ENCODE measurements around the gene CDK10. TPM values are rescaled to one million over a fixed set of nuclear protein-coding genes. Genes with fewer than 3 reads are reported as not detected.

Gene CDK10
- total and polyA plus RNA-seq, 9 of the 15 experiments (the other 6 are each of a cell fraction or from before 2014, with no cell fraction given) = 2.0 to 85.1 (median 40.1) TPM

- no peak for FAIRE-seq
- Histone ChIP-seq H3K27me3 (ENCODE audit: control insufficient read depth in 2 of 2, insufficient read depth in 2 of 2, low read length in 2 of 2) (no peaks in the 10 kb centered on the region), H2AFZ (ENCODE audit: low read depth, low read length) (no peak overlapping the region), H3K36me3 (ENCODE audit: control insufficient read depth, insufficient read depth, low read length) (peaks cover 3% of the 10 kb centered on the region; the same call in 1 of the 3 replicates), H3K9me1 (ENCODE audit: control insufficient read depth, insufficient read depth, low read length) (no peaks in the 10 kb centered on the region), H3K4me1 (replicated peaks in 1 of 2; ENCODE audit: control insufficient read depth in 2 of 2, insufficient read depth in 2 of 2, low read length in 2 of 2) (peaks cover 18 to 74% of the 10 kb centered on the region in 2 experiments; a peak in 4 of 5 replicates), H3K4me3 (no peak overlapping the region), H3K9ac (ENCODE audit: insufficient read depth in 1 of 2, low read depth in 2 of 2, low read length in 2 of 2) (peak overlapping the region in 1 of 2 experiments; percentile 85; a peak in 2 of 4 replicates), H3K27ac (ENCODE audit: extremely low read depth, low read depth, low read length) (no peak overlapping the region), H4K20me1 (replicated peaks; ENCODE audit: control insufficient read depth, insufficient read depth, low read length) (no peaks in the 10 kb centered on the region), H3K4me2 (ENCODE audit: insufficient read depth, low read length) (no peak overlapping the region), H3K9me3 (replicated peaks; ENCODE audit: control insufficient read depth, insufficient read depth, low read depth, low read length) (no peaks in the 10 kb centered on the region), H3K79me2 (ENCODE audit: control insufficient read depth, insufficient read depth, low read length) (peaks cover 11% of the 10 kb centered on the region)
- ChIA-PET CTCF (ENCODE audit: low intra/inter-chr PET ratio) (no interaction called here), POLR2A (interaction anchor here (1.0 to 4.5 kb wide), 3 partner anchors 10 to 153 kb away, joined by 4 to 45 read pairs (median 7); partner anchors contain the start of genes CDK10 and VPS9D1)
- intact Hi-C loops (cut with micrococcal nuclease) (loop anchor here (5.0 kb wide), 1 partner anchor 45 kb away; no protein-coding TSS in a partner anchor), in situ Hi-C loops (cut with MboI) (no loop called here)
- WGBS (ENCODE audit: insufficient coverage, low coverage, missing lambda C conversion rate) = 68% methylated on average over 9 of the region's 9 CpGs
- no TSS peak for BruUV-seq (replicated peaks)
- DNase-seq (ENCODE audit: extremely low read depth in 1 of 4, low spot score in 3 of 4) = no peak
- no peak for ATAC-seq
- TF ChIP-seq NRF1 (conservative IDR thresholded peaks at IDR 0.05 in 1 of 2, IDR thresholded peaks at IDR 0.05 in 1 of 2) = no peak
Observed at GRCh38 chr16:89707695-89708094, 21.2 kb downstream of the CDK10 start.

DNA sequence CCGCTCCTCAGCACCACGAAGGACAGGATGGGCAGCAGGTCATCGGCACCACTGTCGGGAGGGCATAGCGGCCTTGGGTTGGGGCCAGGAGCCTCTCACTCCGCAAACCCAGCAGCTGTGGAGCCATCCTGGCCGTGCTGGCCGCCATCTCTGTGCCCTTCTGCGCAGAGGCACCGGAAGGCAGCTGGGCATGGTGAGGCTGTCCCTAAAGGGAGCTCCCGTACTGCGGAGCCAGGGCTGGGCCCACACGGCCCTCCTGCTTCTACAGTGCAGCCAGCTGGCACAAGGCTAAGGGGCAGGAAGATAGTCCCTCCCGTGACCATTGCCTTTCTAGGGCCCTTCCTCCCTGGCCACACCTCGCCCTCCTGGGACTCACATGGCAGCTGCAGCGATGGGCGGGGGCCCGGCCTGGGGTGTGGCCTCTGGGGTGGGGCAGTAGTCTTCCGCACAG lies 22.0 kb downstream of the CDK10 start:
- Histone ChIP-seq H3K9me3 (replicated peaks; ENCODE audit: control insufficient read depth, insufficient read depth, low read depth, low read length) (no peaks in the 10 kb centered on the region), H3K4me3 (no peak overlapping the region), H3K27ac (ENCODE audit: extremely low read depth, low read depth, low read length) (no peak overlapping the region), H4K20me1 (replicated peaks; ENCODE audit: control insufficient read depth, insufficient read depth, low read length) (no peaks in the 10 kb centered on the region), H3K4me1 (replicated peaks in 1 of 2; ENCODE audit: control insufficient read depth in 2 of 2, insufficient read depth in 2 of 2, low read length in 2 of 2) (peaks cover 18 to 81% of the 10 kb centered on the region in 2 experiments; a peak in 4 of 5 replicates), H3K27me3 (ENCODE audit: control insufficient read depth in 2 of 2, insufficient read depth in 2 of 2, low read length in 2 of 2) (no peaks in the 10 kb centered on the region), H3K4me2 (ENCODE audit: insufficient read depth, low read length) (no peak overlapping the region), H3K36me3 (ENCODE audit: control insufficient read depth, insufficient read depth, low read length) (peaks cover 7% of the 10 kb centered on the region; the same call in 1 of the 3 replicates), H3K79me2 (ENCODE audit: control insufficient read depth, insufficient read depth, low read length) (peaks cover 18% of the 10 kb centered on the region), H3K9me1 (ENCODE audit: control insufficient read depth, insufficient read depth, low read length) (no peaks in the 10 kb centered on the region), H3K9ac (ENCODE audit: insufficient read depth in 1 of 2, low read depth in 2 of 2, low read length in 2 of 2) (peak overlapping the region in 1 of 2 experiments; percentile 85; a peak in 2 of 4 replicates), H2AFZ (ENCODE audit: low read depth, low read length) (no peak overlapping the region)
- in situ Hi-C loops (cut with MboI) (no loop called here), intact Hi-C loops (cut with micrococcal nuclease) (loop anchor here (5.0 kb wide), 1 partner anchor 44 kb away; no protein-coding TSS in a partner anchor)
- no peak for DNase-seq (ENCODE audit: extremely low read depth in 1 of 4, low spot score in 3 of 4)
- CTCF ChIA-PET (ENCODE audit: low intra/inter-chr PET ratio) = no interaction called here
- no peak for ATAC-seq
- no TSS peak for BruUV-seq (replicated peaks)
- POLR2A ChIA-PET = interaction anchor here (1.0 to 4.5 kb wide), 3 partner anchors 10 to 22 kb away, joined by 3 to 45 read pairs (median 4); partner anchors contain the start of genes CDK10 and VPS9D1
- FAIRE-seq = no peak
- 79% methylated on average over 14 of the region's 19 CpGs for WGBS (ENCODE audit: insufficient coverage, low coverage, missing lambda C conversion rate)
- no peak for TF ChIP-seq ZNF253 (CRISPR knock-in tag; conservative IDR thresholded peaks at IDR 0.05)
- TF ChIP-seq TARDBP (IDR thresholded peaks at IDR 0.05) = no peak
- no peak for TF ChIP-seq ZNF695 (CRISPR knock-in tag; IDR thresholded peaks at IDR 0.05)
- no peak for TF ChIP-seq ZNF282 (CRISPR knock-in tag; IDR thresholded peaks at IDR 0.05)
- TF ChIP-seq LEF1 (IDR thresholded peaks at IDR 0.05) = no peak
- TF ChIP-seq POLR2AphosphoS2 (IDR thresholded peaks at IDR 0.05; ENCODE audit: low read length) = no peak
- TF ChIP-seq ZNF143 (CRISPR knock-in tag; IDR thresholded peaks at IDR 0.05) = no peak
- no peak for TF ChIP-seq TCF3 (CRISPR knock-in tag; IDR thresholded peaks at IDR 0.05)
- TF ChIP-seq, protein P1, sequence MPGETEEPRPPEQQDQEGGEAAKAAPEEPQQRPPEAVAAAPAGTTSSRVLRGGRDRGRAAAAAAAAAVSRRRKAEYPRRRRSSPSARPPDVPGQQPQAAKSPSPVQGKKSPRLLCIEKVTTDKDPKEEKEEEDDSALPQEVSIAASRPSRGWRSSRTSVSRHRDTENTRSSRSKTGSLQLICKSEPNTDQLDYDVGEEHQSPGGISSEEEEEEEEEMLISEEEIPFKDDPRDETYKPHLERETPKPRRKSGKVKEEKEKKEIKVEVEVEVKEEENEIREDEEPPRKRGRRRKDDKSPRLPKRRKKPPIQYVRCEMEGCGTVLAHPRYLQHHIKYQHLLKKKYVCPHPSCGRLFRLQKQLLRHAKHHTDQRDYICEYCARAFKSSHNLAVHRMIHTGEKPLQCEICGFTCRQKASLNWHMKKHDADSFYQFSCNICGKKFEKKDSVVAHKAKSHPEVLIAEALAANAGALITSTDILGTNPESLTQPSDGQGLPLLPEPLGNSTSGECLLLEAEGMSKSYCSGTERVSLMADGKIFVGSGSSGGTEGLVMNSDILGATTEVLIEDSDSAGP (CRISPR knock-in tag; IDR thresholded peaks at IDR 0.05) = no peak
- no peak for TF ChIP-seq ZFX (CRISPR knock-in tag; IDR thresholded peaks at IDR 0.05)
- no peak for TF ChIP-seq CBFB (CRISPR knock-in tag; IDR thresholded peaks at IDR 0.05)
- no peak for TF ChIP-seq ZNF133 (CRISPR knock-in tag; IDR thresholded peaks at IDR 0.05)
- no peak for TF ChIP-seq SMAD2 (IDR thresholded peaks at IDR 0.05; ENCODE audit: low read depth, low read length)
- no peak for TF ChIP-seq HDAC1 (IDR thresholded peaks at IDR 0.05)
